Raji (cell line): Measurements from ENCODE around the gene SORBS1.

ENCODE experiments used
- POLR2A ChIP-seq: IDR thresholded peaks from 2 replicates; pipeline ENCODE4 v1.6.1; 2011; ENCODE audit warnings: low read depth, low read length, control low read depth; ENCODE audit not compliant: insufficient read depth

SORBS1 gene

GRCh38 chr10:95405655-95406054, 155.5 kb downstream of the SORBS1 start:
- no peak for TF ChIP-seq POLR2A

- no peak for TF ChIP-seq POLR2A
Observed at GRCh38 chr10:95404864-95405263, 156.3 kb downstream of the SORBS1 start.

- TF ChIP-seq POLR2A: no peak
Observed at GRCh38 chr10:95404462-95404858, 156.7 kb downstream of the SORBS1 start.

GRCh38 chr10:95403700-95404461, 157.3 kb downstream of the SORBS1 start:
- TF ChIP-seq POLR2A: no peak

GRCh38 chr10:95401704-95402469, 159.3 kb downstream of the SORBS1 start:
- TF ChIP-seq POLR2A: no peak

GRCh38 chr10:95400787-95401186, 160.4 kb downstream of the SORBS1 start:
- TF ChIP-seq POLR2A: no peak

GRCh38 chr10:95399183-95399582, 162.0 kb downstream of the SORBS1 start:
- TF ChIP-seq POLR2A: no peak

- no peak for TF ChIP-seq POLR2A
Observed at GRCh38 chr10:95397747-95398146, 163.4 kb downstream of the SORBS1 start.

GRCh38 chr10:95395947-95396449, 165.2 kb downstream of the SORBS1 start:
- no peak for TF ChIP-seq POLR2A

- no peak for TF ChIP-seq POLR2A
Observed at GRCh38 chr10:95394161-95394880, 166.8 kb downstream of the SORBS1 start.

GRCh38 chr10:95392681-95393164, 168.4 kb downstream of the SORBS1 start:
- TF ChIP-seq POLR2A: no peak

GRCh38 chr10:95392217-95392584, 169.0 kb downstream of the SORBS1 start:
- TF ChIP-seq POLR2A: no peak

- TF ChIP-seq POLR2A: no peak
Observed at GRCh38 chr10:95391581-95392216, 169.5 kb downstream of the SORBS1 start.

GRCh38 chr10:95391164-95391563, 170.0 kb downstream of the SORBS1 start:
- no peak for TF ChIP-seq POLR2A

- TF ChIP-seq POLR2A: no peak
Observed at GRCh38 chr10:95389982-95390381, 171.2 kb downstream of the SORBS1 start.
